ENCODE data around the gene FOXA3.

FOXA3 gene

DNA sequence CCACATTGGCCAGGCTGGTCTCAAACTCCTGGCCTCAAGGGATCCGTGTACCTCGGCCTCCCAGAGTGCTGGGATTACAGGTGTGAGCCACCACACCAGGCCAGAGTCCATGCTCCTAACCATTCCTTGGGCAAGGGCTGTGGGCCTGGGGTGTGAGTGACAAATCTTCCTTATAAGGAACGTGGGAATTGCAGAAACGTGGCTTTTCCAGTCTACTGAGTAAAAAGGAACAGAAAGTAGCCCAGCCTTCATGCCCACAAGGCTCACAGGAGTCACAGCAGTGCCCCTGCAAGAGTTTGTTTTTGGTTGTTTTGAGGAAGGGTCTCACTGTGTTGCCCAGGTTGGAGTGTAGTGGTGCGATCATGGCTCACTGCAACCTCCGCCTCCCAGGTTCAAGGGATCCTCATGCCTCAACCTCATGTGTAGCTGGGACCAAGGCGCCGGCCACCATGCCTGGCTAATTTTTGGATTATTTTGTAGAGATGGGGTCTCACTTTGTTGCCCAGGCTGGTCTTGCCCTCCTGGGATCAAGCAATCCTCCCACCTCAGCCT is 33.2 kb downstream of the FOXA3 start:
- POLR2A ChIA-PET, result no interaction called here
- no peak for DNase-seq (ENCODE audit: extremely low spot score)
- CTCF ChIA-PET, result no interaction called here
- TF ChIP-seq, protein P1, sequence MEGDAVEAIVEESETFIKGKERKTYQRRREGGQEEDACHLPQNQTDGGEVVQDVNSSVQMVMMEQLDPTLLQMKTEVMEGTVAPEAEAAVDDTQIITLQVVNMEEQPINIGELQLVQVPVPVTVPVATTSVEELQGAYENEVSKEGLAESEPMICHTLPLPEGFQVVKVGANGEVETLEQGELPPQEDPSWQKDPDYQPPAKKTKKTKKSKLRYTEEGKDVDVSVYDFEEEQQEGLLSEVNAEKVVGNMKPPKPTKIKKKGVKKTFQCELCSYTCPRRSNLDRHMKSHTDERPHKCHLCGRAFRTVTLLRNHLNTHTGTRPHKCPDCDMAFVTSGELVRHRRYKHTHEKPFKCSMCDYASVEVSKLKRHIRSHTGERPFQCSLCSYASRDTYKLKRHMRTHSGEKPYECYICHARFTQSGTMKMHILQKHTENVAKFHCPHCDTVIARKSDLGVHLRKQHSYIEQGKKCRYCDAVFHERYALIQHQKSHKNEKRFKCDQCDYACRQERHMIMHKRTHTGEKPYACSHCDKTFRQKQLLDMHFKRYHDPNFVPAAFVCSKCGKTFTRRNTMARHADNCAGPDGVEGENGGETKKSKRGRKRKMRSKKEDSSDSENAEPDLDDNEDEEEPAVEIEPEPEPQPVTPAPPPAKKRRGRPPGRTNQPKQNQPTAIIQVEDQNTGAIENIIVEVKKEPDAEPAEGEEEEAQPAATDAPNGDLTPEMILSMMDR (IDR thresholded peaks at IDR 0.05; ENCODE audit: control extremely low read depth, extremely low read depth, low read depth, missing control alignments), result no peak

DNA sequence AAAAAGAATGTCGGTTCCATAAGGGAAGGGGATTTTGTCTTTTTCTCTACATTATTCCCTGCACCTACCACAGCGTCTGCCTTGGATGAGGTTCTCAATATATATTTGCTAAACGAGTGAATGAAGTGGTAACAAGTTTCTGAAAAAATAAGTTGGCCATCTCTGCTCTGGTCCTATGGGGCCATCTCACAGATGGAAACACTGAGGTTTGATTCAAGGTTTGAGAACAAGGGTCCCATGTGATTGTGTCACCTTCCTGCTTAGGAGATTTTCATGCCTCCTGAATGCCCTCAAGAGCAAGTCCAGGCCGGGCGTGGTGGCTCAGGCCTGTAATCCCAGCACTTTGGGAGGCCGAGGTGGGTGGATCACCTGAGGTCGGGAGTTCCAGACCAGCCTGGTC is 35.1 kb downstream of the FOXA3 start:
- POLR2A ChIA-PET, result no interaction called here
- CTCF ChIA-PET, result no interaction called here
- TF ChIP-seq, protein P1 (IDR thresholded peaks at IDR 0.05; ENCODE audit: control extremely low read depth, extremely low read depth, low read depth, missing control alignments), result no peak
- DNase-seq (ENCODE audit: extremely low spot score), result no peak

DNA sequence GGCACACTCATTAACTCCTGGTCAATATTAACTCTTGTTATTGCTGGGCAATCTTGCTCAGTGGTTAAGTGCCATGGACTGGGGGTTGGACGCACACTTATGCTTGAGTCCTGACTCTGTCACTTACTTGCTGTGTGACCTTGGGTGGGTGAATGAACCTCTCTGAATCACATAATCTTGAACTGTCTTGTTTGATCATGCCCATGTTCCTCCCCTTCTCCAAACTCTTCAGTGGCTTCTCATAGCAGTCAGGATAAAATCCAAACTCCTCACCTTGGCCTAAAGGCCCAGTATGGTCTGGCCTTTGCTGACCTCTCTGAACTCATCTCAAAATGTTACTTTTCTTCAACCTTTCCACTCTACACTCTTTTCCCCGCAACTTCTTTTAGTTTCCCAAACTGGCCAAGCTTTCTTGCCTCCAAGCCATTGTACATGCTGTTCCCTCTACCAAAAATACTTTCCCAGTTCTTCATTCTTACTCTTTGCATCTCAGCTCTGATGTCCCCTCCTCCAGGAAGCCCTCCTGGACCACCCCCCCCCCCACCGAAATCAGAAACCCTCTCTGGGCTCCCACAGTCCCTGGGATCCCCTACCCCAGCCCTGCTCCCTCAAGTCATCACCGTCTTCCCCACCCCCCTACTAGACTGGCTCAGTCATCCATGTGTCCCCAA is 35.9 kb downstream of the FOXA3 start:
- CTCF ChIA-PET, result interaction anchor here (1.3 to 3.3 kb wide), 2 partner anchors 14 to 18 kb away, joined by 5 to 18 read pairs; partner anchors contain the start of gene IRF2BP1
- TF ChIP-seq, protein P1 (IDR thresholded peaks at IDR 0.05; ENCODE audit: control extremely low read depth, extremely low read depth, low read depth, missing control alignments), result no peak
- POLR2A ChIA-PET, result no interaction called here
- DNase-seq (ENCODE audit: extremely low spot score), result no peak

GRCh38 chr19:45900738-45901431 is 36.8 kb downstream of the FOXA3 start:
- ChIA-PET POLR2A (interaction anchor here (0.6 kb wide), 1 partner anchor 131 kb away, joined by 3 read pairs; no protein-coding TSS in a partner anchor), CTCF (interaction anchor here (1.1 to 3.3 kb wide), 5 partner anchors 13 to 51 kb away, joined by 3 to 18 read pairs (median 3); partner anchors contain the start of gene IRF2BP1)
- no peak for DNase-seq (ENCODE audit: extremely low spot score)
- TF ChIP-seq, protein P1 (IDR thresholded peaks at IDR 0.05; ENCODE audit: control extremely low read depth, extremely low read depth, low read depth, missing control alignments), result no peak

- ChIA-PET CTCF (interaction anchor here (1.1 to 3.3 kb wide), 6 partner anchors 14 to 84 kb away, joined by 3 to 18 read pairs (median 4); partner anchors contain the start of gene IRF2BP1), POLR2A (interaction anchor here (0.6 kb wide), 1 partner anchor 131 kb away, joined by 3 read pairs; no protein-coding TSS in a partner anchor)
- TF ChIP-seq, protein P1 (IDR thresholded peaks at IDR 0.05; ENCODE audit: control extremely low read depth, extremely low read depth, low read depth, missing control alignments), result no peak
- DNase-seq (ENCODE audit: extremely low spot score), result no peak
Measured at GRCh38 chr19:45901432-45901911, 37.3 kb downstream of the FOXA3 start.

- TF ChIP-seq, protein P1 (IDR thresholded peaks at IDR 0.05; ENCODE audit: control extremely low read depth, extremely low read depth, low read depth, missing control alignments), result no peak
- ChIA-PET CTCF (interaction anchor here (1.1 to 3.3 kb wide), 9 partner anchors 9 to 123 kb away, joined by 3 to 18 read pairs (median 3); no protein-coding TSS in a partner anchor), POLR2A (no interaction called here)
- no peak for DNase-seq (ENCODE audit: extremely low spot score)
Measured at GRCh38 chr19:45901912-45902650, 38.0 kb downstream of the FOXA3 start, which contains the start of gene MYPOP. TSS of gene MYPOP (minus strand) at chr19:45902613. CDS start at chr19:45901773, 840 bp downstream.

Measured in GM10248 (cell line).